Lower leg skin (tissue), 4 donors: Measurements from ENCODE around the gene MYO18A. TPM values are rescaled to one million over a fixed set of nuclear protein-coding genes. Genes with fewer than 3 reads are reported as not detected.

ENCODE experiments used
- DNase-seq, 2 donors: peaks; one replicate each; pipeline ENCODE4 v3.0.0-alpha.2; 2019; ENCODE audit warnings: low spot score in 2 of 2
- H3K4me3 ChIP-seq: fragments of 200-600 bp; sonication (generic); 2 replicates; pipeline ENCODE4 v1.5.1; 2017; ENCODE audit warnings: mild to moderate bottlenecking, low read depth; ENCODE audit not compliant: poor library complexity, severe bottlenecking
- POLR2A ChIP-seq, 2 donors: fragments of 450-650 bp; IDR thresholded peaks; one replicate each; pipeline ENCODE4 v1.6.1; 2016 to 2017; ENCODE audit warnings: antibody characterized with exemption in 2 of 2, mild to moderate bottlenecking in 1 of 2, moderate library complexity in 1 of 2
- WGBS, 2 donors: methylation state at CpG; one replicate each; pipeline ENCODE4 v1.1.5; 2018; 5-methylcytosine and 5-hydroxymethylcytosine counted together
- intact Hi-C: fragments of 100-400 bp; cut with DNase I; formaldehyde crosslinking; loops from one replicate; pipeline ENCODE4 v1.15.0; 2023; ENCODE audit warnings: low total_unique reads
- total RNA-seq, 4 donors: library from RNA; depleted of rRNA; stranded (reverse); fragments of >200 nt; gene quantifications; one replicate each; pipeline ENCODE4 v1.1.0, GENCODE V29; 2016
- TF ChIP-seq, protein P1 (sequence below), 3 donors: fragments of 450-650 bp; IDR thresholded peaks; one replicate each; pipeline ENCODE4 v1.5.1; 2016; ENCODE audit warnings: antibody characterized with exemption in 3 of 3, mild to moderate bottlenecking in 3 of 3, moderate library complexity in 2 of 3

Gene MYO18A
- total RNA-seq, 4 donors from 2014 or later, result 87.3 to 123 (median 94.0) TPM

DNA sequence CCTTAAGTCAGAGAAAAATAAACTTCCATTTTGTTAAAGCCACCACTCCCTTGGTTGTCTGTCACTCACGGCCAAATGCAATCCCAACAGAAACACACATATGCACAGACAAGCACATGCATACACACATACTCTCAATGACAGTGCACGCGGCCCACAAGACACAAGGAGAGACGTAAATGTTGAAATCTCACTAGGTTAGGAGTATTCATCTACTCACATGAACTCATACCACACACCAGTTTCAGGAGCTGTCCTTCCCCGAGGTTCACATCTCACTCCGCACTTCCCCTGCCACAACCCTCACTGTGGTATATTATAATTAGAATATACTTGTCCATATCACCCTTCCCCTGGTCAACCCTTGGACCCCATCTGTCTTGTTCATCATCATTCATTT is 36.0 kb upstream of the MYO18A start:
- intact Hi-C loops, result no loop called here
- peak in 1 of 2 donors; percentile 69 for DNase-seq
- TF ChIP-seq, protein P1, sequence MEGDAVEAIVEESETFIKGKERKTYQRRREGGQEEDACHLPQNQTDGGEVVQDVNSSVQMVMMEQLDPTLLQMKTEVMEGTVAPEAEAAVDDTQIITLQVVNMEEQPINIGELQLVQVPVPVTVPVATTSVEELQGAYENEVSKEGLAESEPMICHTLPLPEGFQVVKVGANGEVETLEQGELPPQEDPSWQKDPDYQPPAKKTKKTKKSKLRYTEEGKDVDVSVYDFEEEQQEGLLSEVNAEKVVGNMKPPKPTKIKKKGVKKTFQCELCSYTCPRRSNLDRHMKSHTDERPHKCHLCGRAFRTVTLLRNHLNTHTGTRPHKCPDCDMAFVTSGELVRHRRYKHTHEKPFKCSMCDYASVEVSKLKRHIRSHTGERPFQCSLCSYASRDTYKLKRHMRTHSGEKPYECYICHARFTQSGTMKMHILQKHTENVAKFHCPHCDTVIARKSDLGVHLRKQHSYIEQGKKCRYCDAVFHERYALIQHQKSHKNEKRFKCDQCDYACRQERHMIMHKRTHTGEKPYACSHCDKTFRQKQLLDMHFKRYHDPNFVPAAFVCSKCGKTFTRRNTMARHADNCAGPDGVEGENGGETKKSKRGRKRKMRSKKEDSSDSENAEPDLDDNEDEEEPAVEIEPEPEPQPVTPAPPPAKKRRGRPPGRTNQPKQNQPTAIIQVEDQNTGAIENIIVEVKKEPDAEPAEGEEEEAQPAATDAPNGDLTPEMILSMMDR (IDR thresholded peaks at IDR 0.05), result no peak
- H3K4me3 ChIP-seq, result no peak overlapping the region
- 75 to 82% methylated on average over 6 of the region's 6 CpGs for WGBS, 2 donors

DNA sequence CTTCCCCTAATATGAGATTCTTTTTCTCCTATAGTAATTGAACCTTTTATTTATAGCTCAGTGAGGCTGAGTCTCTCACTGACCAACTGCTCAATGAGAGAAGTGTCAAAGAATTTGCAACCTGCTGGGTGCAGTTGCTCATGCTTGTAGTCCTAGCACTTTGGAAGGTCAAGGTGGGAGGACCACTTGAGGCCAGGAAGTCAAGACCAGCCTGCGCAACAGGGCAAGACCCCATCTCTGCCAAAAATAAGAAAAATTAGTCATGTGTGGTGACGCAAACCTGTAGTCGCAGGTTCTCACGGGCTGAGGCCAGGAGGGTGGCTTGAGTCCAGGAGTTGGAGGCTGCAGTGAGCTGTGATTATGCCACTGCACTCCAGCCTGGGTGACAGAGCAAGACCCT is 35.5 kb upstream of the MYO18A start:
- 46% methylated on average over 4 of the region's 4 CpGs for WGBS, 2 donors
- intact Hi-C loops, result no loop called here
- H3K4me3 ChIP-seq, result no peak overlapping the region
- DNase-seq, result peak in 1 of 2 donors; percentile 39
- TF ChIP-seq, protein P1 (IDR thresholded peaks at IDR 0.05), result no peak
- no peak for TF ChIP-seq POLR2A (IDR thresholded peaks at IDR 0.05)

DNA sequence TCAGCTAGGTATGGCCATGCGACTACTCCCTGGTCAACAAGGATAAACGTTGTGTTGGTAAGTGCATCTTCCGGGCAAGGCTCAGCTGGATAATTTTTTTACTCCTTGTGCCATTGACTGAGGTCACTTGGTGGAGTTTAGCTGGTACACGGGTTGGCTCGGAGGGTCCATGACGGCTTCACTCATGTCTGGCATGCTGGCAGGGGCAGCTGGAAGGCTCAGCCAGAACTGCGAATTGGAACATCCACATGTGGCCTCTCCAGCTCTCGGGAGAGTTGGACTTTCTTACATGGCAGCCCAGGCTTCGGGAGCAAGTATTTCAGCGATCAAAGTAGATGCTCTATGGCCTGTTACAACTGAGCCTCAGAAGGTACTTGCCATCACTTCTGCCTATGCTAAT is 35.0 kb upstream of the MYO18A start:
- no peak overlapping the region for H3K4me3 ChIP-seq
- intact Hi-C loops, result no loop called here
- no peak for TF ChIP-seq POLR2A (IDR thresholded peaks at IDR 0.05)
- TF ChIP-seq, protein P1 (IDR thresholded peaks at IDR 0.05), result no peak
- WGBS, 2 donors, result 88 to 89% methylated on average over 10 of the region's 10 CpGs
- peak in 1 of 2 donors; percentile 62 for DNase-seq

DNA sequence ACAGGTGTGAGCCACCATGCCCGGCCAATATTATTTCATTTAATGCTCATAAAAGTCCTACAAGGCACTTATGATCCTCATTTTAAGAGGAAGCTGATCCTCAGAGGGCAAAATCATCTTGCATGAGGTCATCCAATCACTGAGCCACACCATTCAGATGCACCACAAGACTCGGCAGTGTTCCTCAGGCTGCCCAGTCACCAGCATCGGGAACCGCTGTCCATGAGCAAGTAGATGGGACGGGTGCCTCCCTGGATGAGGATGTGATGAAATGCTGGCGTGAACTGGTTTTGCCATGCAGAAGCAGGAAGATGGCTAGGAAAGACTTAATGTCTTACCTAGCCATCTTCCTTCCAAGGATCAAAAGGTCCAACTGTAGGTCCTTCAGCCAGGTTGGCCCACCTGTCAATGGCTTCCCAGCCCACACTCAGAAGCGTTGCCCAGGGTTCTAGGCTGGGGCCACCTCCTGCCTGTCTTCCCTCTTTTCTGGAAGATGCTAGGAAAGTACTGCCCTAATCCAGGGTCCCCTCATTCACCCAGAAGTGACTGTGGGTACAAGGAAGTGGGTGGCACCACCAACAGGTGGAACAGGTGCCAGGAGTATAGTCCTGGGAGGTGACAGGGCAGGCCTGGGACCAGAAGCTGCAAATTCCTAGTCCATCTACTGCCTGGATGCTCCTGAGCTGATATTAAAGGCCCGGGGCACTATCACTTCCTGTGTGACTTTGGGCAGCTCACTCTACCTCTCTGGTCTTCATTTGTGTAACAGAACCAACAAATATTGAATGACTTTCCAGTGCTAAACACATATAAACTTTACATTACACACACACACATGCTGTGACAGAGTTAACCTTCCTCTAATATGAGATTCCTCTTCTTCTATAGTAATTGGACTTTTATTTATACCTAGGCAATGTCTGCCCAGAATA is 34.3 kb upstream of the MYO18A start:
- no peak for TF ChIP-seq POLR2A (IDR thresholded peaks at IDR 0.05)
- TF ChIP-seq, protein P1 (IDR thresholded peaks at IDR 0.05), result no peak
- peak; percentile 40 to 53 for DNase-seq
- intact Hi-C loops, result no loop called here
- no peak overlapping the region for H3K4me3 ChIP-seq
- 83 to 88% methylated on average over 8 of the region's 8 CpGs for WGBS, 2 donors

DNA sequence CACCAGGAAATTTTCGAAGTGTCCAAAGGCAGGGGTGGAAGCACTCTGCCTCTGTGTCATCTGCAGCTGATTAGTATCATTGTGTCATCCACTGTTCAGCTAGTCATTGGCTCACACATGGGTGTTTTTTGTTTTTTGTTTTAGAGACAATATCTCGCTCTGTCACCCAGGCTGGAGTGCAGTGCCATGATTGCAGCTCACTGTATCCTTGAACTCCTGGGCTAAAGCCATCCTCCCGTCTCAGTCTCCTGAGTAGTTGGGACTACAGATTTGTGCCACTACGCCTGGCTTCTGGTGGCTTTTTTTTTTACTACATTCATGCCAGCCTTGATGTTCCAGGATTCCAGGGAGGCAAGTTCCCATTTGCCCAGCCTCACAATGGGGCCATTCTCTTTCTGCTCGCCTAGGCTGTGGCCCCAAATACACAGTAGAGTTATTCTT is 32.5 kb upstream of the MYO18A start:
- 44 to 48% methylated on average over 5 of the region's 5 CpGs for WGBS, 2 donors
- intact Hi-C loops, result no loop called here
- TF ChIP-seq, protein P1 (IDR thresholded peaks at IDR 0.05), result no peak
- no peak for TF ChIP-seq POLR2A (IDR thresholded peaks at IDR 0.05)
- no peak overlapping the region for H3K4me3 ChIP-seq
- DNase-seq, result peak; percentile 26 to 53
